Left renal pelvis (tissue), 4 donors: ENCODE results near the gene SLC38A7. TPM values are rescaled to one million over a fixed set of nuclear protein-coding genes. Genes with fewer than 3 reads are reported as not detected.
"Not testable (repeated sequence)": the region's sequence is repeated elsewhere in the genome, so short reads cannot be mapped to it uniquely, and the experiment has no call there.

Experiments
- DNase-seq, 4 donors: peaks; one replicate each; pipeline ENCODE4 v3.0.0-alpha.2; 2013; ENCODE audit warnings: low read depth in 4 of 4, low spot score in 3 of 4
- polyA plus RNA-seq, 4 donors: library from polyadenylated mRNA; unstranded; fragments of 120-200 nt; gene quantifications; one replicate each; pipeline ENCODE4 v1.2.1, GENCODE V29; 2013; ENCODE audit not compliant: insufficient read length in 4 of 4

The SLC38A7 gene
- polyA plus RNA-seq, result 10 to 100 TPM; 11.6 to 20.9 (median 14.4) TPM

- peak; percentile 58 to 64 (median 63) for DNase-seq
Observed at GRCh38 chr16:58684354-58685083, at the start of gene SLC38A7. TSS of gene SLC38A7 (minus strand) at chr16:58684770. CDS start at chr16:58680126, 4,644 bp downstream.

DNA sequence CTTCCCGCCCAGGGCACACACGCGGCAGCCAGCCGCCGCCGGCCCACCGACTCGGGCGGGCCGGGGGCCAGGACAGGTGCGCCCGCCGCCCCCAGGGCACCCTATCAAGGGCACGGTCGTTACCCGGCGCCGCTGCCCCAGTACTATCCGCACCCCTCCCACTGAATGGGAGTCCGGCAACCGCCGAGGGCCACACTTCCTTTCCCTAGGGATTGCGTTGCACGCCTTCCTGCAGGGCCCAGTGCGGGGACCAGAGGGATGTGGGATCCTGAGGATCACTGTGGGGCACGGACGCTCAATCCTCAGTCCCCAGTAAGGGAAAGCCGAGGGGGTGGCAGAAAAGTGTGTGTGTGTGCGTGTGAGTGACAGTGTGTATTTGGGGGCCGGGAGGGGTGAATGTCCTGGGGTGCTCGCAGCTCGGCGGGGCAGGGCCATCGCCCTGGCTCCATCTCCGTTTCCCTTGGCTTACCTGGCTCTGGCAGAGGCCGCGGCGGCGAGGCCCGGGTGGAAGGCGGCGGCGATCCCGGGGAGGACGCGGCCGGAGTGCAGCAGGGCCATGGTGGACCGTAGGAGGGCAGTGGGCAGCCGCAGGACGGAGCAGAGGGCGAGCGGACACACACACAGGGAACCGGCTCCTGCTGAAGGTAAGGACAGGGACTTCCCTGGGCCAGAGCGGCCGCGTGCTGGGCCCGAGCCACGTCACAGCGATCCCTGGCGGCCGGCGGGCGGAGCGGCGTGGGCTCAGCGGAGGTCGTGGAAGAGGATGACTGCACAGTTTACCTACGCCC lies 49.3 kb upstream of the SLC38A7 start, which contains the start of gene GOT2:
TSS of gene GOT2 (minus strand) at position 646 of the 788 bp plus-strand sequence. CDS start at position 558, 88 bp downstream.
- peak; percentile 47 to 72 (median 65) for DNase-seq

DNA sequence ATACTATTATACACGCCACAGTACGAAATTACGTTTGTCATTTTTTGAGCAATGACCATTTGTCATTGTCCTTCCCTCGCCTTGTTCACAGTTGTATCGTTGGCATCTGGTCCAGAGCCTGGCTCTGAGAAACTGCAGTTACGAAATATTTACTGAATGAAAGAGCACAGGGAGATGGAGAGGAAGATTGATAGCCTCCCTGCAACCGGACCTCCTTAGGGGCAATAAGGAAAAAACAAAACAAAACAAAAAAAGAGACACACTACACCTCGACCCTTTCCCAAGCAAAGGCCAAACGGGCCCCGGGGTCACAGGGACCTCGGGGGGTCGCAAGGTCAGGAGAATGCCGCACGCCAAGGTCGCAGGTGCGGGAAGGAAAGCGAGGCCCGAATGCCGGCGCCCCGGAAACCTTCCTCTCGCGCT lies 48.7 kb upstream of the SLC38A7 start:
- no peak for DNase-seq

DNA sequence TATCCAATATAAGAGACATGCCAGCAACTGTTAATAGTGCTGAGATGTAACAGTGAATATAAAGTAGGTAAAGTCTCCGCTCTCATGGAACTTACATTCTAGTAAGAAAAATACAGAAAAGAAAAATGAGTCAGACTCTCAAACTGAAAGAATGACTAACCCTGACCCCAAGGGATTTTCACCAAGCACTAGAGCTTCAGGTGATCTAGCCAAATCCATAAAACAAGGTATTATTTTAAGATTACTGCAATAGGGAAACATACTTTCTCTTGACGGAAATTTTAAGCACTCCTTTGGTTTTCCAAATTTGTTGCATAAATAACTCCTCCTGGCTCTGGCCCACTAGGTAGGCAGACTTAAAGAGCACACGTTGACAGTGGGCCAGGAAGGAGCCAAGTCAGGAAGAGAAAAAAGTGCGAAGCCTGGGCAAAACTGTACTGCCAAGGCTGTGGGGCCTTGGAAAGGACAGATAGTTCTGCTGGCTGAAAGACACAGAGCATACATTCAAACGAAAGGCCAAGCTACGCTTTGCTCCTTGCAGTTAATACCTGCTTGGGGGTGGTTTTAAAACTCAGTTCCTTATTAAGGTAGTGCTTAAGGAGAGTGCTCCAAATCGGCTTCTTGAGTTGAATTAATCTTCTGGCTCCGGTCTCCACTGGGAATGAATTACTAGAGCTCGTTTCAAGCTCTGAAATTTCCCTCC lies 48.1 kb upstream of the SLC38A7 start:
- no peak for DNase-seq

DNA sequence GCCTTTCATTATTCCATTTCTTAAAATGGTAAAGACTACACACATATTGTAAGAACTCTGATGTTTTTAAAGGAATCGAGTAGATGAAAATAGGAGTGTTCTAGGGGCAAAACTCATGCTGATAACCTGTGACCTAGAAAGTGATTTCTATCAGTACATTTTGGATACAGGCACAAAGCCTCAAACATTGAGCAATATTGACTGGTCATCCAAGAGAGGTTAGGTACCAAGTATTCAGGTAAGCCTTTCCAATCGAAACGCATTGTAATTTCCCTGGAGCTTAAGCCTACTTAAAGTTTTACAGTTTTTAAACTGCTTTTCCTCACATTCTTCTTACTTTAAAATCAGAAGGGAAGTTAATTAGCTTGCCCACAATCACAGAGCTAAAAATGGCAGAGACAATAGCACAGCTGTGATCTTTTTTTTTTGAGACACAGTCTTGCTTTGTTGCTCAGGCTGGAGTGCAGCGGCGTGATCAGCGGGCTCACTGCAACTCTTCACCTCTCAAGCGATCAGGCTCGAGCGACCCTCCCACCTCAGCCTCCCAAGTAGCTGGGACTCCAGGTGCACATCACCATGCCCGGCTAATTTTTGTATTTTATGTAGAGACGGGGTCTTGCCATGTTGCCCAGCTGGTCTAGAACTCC lies 46.3 kb upstream of the SLC38A7 start:
- no peak for DNase-seq

GRCh38 chr16:58727796-58728568 lies 43.4 kb upstream of the SLC38A7 start:
- no peak for DNase-seq

DNA sequence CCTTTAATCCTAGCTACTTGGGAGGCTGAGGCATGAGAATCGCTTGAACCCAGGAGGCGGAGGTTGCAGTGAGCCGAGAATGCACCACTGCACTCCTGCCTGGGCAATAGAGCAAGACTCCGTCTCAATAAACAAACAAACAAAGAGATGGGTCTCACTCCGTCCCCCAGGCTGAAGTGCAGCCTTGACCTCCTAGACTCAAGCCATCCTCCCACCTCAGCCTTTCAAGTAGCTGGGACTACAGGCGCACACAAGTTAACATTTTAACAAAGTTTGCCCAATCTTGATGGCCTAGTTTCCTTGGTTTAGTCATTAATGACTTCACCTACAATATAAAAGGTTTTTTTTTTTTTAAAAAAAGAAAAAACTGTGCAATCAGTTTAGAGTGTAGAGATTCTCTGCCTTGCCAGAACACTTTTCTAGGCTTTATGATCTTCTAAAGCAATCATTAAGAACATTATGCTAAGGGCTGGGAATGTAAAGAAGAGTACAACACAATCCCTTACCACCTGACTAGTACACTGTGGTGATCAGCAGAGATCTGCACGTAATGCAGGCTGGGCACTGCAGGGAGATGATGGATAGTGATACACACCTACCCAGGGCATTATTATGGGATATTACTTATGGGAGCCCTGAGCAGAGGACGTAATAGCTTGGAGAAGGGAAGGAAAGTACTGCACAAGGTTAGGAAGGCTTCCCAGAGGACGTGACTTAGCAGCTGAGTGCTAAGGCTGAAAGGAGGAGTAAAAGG lies 42.6 kb upstream of the SLC38A7 start:
- DNase-seq, result no peak

DNA sequence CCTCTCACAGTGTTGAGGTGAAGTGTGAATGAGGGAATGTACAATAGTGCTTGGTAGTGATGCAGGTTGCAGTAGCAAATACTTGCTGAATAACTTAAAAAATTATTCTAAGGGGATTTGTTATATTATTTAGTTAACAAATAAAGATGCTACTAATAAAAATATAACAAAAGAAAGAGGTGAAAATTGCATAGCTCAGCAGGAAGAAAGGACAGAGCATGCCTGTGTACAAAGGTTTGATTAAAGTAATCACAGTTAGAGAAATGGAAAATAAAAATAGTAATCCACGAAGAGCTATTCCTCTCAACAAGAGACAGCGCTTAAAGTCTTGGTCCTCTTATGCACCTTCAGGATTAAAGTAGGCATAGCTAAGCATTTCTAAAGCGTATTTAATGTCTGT lies 38.5 kb upstream of the SLC38A7 start:
- DNase-seq, result no peak

- no peak for DNase-seq
Observed at GRCh38 chr16:58717994-58718393, 33.4 kb upstream of the SLC38A7 start.

DNA sequence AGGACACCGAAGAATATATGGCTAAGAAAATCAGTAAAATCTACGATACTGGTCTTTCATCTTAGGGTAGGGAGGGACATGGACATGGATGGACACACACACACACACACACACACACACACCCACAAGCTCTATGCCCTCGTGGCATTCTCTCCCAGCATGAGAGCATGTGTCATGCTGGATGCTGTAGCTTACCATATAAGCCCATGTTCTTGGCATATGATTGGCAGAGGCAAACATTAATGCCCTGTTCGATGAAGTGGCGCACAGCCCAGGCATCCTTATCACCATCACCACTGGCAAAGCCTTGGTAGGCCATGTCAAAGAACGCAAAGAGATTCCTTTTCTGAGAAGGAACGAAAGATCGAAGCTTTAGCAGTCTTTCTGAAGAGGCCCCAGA lies 31.9 kb upstream of the SLC38A7 start:
- DNase-seq, result no peak

GRCh38 chr16:58713742-58714141 lies 29.2 kb upstream of the SLC38A7 start:
- no peak for DNase-seq

DNA sequence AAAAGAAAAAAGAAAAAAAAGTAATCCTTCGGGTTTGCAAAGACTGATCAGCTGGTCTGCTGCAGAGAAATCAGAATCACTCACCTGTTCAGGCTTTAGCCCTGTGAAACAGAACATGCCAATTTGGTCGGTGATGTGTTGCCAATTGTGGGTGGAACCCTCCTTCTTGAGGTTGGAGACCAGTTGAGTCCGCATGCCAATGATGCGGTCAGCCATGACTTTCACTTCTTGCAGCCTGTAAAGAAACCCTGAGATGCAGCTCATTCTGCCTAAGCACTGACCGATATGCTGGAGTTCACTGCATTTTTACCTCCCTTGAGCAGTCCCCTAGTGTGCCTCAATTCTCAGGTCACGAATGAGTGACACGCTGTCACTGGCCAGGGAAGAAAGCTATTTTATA lies 24.8 kb upstream of the SLC38A7 start:
- peak in 2 of 4 donors; percentile 36 to 48 for DNase-seq

DNA sequence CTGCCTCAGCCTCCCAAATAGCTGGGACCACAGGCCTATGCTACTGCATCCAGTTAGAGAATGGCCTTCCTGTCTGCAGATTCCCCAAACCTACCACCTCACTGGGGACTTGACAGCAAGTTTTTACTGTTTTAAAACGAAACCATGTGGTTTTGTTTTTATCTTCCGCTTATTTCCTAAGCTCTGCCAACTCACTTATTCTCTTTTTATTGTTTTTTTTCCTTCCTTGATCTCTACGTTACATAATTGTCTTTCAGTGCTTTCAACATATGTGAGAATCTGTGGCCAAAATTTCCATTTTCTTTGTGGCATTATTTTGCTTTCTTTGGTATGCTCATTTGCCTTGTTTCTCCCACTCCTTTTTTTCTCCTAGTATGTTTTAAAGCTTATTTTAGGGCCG lies 14.6 kb upstream of the SLC38A7 start:
- no peak for DNase-seq

- no peak for DNase-seq
Observed at GRCh38 chr16:58695368-58695767, 10.8 kb upstream of the SLC38A7 start.

- DNase-seq, result no peak
Observed at GRCh38 chr16:58692450-58692849, 7.9 kb upstream of the SLC38A7 start.

GRCh38 chr16:58686985-58687706 lies 2.6 kb upstream of the SLC38A7 start:
- DNase-seq, result not testable (repeated sequence)

GRCh38 chr16:58685084-58685449 lies 497 bp upstream of the SLC38A7 start:
- DNase-seq, result no peak

DNA sequence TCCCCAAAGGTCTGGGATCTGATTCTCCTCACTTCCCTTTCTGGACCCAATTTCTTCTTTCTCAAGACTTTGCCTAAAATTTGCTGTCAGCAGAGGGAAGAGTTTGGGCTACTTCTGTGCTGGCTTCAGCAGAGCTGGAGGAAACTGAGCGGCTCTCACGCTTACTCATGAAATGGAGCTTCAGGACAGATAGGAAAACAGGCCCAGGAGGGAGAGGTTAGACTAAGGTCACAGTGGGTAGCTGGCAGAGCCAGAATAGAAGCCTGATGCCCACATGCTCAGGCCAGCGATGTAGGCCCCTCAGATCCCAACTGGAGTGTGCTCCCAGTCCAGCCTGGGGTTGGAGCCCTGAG lies 593 bp downstream of the SLC38A7 start:
- DNase-seq, result no peak

- DNase-seq, result no peak
Observed at GRCh38 chr16:58679763-58680162, 4.8 kb downstream of the SLC38A7 start.
